SK-MEL-5 (cell line): ENCODE data around the gene TIGAR. TPM values are rescaled to one million over a fixed set of nuclear protein-coding genes. Genes with fewer than 3 reads are reported as not detected.
A peak's percentile ranks its signal among the peaks of the same experiment; 100 is the strongest.

ENCODE experiments used
- DNase-seq: peaks from one replicate; pipeline ENCODE4 v3.0.0-alpha.2; 2016; ENCODE audit warnings: low read depth, low spot score
- in situ Hi-C: cut with HindIII; loops from 2 replicates; pipeline ENCODE4 v1.10.0; 2016; ENCODE audit warnings: low sequenced_read_pairs, high pct_unique_total_duplicates, low pct_unique_long_range_greater_than_20kb
- total RNA-seq: library from RNA; depleted of rRNA; stranded (reverse); fragments of >200 nt; shearing (Covaris generic); gene quantifications from 2 replicates; pipeline ENCODE4 v1.2.3, GENCODE V29; 2014

The TIGAR gene
- total RNA-seq, 1 experiment from 2014 or later, result 32.7 TPM

DNA sequence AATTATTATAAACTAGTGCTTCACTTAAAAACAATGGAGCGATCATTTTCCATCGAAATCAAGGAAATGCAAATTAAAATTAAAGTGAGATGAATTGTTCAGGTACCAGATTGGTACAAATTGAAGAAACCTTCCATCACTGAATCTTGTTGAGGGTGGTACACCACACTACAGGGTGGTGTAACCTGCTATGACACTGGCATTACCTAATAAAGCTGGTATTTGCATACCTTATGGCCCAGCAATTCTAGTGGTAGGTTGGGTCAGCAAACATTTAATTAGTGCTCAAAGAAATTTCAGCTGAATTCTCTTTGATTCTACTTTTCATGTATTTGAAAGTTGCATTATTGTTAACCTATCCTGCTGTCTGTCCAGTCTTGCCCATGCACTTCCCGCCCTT lies 9.2 kb downstream of the TIGAR start:
- DNase-seq, result no peak
- in situ Hi-C loops, result no loop called here

DNA sequence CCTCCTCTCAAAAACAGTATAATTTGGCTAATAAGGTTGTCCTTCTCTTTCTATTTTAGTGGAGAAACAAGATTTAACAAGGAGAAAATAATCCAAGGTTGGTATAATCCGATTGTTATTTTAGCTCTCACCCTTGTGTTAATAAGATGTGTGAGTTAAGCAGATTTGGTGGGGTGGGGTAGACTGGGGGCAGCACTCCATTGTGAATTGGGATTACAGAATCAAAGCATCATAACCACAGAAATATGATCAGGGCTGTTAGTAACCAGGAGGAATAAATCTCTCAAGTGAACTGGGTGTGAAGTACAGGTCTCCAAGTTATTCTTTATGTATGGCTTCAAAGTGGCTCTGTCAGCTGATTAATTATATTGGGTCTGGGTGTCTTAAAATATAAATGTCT lies 10.2 kb downstream of the TIGAR start:
- in situ Hi-C loops, result no loop called here
- no peak for DNase-seq

DNA sequence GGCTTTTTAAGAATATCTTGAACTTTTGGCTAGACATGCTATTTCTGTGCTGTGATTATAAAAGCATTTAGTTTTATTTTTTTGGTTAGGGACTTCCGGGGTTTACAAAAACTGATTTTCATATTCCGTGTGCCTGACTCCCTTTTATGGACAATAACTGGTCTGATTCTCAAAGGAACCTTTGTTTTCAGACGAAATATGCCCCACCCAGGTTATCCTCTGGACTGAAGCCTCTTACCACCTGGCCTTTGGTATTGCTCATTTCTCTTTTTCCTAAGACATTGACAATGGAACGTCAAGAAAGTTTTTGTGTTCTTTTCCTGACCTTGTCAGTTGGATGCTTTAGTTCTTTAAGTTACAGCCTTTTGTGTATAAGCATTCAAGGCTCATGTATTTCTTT lies 10.8 kb downstream of the TIGAR start:
- DNase-seq, result no peak
- in situ Hi-C loops, result no loop called here

DNA sequence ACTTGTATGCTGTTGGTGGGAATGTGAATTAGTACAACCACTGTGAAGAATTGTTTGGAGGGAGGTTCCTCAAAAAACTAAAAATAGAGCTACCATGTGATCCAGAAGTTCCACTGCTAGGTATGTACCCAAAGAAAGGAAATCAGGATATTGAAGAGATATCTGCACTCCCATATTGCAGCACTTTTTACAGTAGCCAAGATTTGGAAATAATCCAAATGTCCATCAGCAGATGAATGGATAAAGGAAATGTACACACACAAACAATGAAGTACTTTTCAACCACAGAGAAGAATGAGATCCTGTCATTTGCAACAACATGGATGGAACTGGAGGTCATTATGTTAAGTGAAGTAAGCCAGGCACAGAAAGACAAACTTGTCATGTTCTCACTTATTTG lies 25.9 kb downstream of the TIGAR start:
- in situ Hi-C loops, result no loop called here
- peak; percentile 37 for DNase-seq

DNA sequence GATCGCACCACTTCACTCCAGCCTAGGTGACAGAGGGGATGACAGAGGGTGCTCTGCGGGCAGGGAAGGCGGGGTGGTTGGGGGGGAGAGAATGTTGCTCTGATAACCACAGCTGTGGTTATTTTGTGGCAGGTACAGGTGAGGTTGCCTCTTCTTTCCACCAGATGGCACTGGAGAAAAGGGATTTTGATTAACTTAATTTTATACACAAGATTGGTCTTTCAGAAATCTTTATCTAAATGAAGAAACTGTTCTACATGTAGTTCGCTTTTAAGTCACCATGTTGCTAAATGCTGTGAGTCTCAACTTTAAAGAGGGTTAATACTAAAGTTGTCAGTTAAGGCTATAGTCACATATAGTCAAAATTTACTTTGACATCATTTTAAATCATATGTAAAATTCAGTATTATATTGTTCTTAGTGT lies 32.8 kb downstream of the TIGAR start:
- DNase-seq, result no peak
- in situ Hi-C loops, result no loop called here

DNA sequence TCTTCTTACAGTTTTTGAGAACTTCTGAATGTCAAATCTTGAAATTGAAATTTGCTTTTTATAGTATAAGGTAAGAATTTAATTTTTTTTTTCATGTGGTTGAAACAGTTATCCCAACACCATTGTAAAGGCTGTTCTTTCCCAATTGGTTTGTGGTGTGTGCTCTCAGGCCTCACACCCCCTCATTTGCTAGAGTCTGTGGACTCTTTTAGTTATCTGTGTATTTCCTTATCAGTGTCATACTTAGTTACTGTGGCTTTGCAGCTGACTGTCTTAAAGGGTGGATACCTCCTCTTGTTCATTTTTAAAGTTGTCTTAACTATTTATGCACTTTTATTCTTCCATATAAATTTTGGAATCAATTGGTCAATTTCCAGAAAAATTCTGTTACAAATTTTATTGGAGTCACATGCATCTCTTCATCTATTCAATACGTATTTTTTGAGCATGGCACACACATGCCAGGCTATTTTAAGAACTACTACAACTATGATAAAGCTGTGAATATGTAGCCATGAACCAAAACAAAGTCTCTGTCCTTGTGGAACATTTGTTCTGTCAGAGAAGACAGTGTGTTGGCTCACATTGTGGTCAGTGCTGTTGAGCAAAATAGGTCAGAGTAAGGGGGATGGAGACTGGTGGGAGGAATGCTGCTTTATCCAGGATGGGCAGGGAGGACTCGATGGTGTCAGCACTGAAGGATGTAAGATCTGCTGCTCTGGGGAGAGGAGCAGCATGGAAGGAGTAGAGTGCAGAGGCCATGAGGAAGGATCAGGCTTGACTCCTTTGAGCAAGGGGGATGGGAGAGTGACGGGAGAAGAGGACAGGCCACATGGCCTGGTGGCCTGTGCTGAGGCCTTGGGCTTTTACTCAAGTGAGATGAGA lies 34.4 kb downstream of the TIGAR start:
- in situ Hi-C loops, result no loop called here
- no peak for DNase-seq

DNA sequence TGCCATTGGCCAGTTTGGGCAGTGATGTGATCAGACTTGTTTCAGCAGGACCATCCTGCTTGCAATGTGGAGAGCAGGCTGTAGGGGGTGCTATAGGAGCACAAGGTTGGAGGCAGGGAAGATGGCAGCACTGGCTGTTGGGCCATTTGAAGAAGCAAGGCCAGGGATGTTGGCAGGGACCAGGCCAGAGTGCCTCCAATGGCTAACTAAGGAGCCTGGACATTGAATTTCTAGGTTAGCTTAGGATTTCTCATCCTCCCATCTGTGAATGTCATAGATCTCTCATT lies 35.0 kb downstream of the TIGAR start:
- DNase-seq, result peak; percentile 92
- in situ Hi-C loops, result no loop called here

DNA sequence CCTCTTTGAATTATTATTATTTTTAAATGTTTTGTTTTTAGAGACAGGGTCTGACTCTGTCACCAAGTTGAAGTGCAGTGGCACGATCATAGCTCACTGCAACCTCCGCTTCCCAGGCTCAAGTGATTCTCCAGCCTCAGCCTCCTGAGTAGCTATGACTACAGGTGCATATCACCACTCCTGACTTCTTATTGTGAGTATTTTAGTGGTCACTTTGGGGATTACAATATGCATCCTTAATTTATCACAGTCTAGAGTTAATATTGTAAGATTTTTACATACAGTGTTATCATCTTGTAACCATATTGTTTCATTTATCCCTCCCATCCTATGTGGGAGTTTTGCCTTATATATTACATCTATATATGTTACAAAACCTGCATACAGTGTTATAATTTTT lies 45.1 kb downstream of the TIGAR start:
- DNase-seq, result no peak
- in situ Hi-C loops, result no loop called here

DNA sequence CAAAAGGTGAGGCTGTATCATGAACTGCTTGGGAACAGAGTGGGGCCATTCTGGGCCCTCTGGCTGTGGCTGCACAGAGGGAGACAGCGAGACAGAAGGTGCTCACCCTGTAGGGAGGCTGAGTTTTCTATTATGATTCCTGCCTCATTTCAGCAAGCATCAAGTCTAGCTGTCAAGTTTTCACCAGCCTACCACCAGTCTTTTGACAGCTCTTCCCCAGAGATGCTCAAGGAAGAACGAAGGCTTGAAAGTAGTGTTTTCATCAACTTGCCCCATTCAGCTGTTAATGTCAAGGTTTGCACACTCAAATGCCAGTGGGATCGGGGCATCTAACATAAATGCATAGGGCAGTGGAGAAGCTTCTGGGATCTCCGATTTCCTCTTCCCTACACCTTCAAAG lies 48.5 kb downstream of the TIGAR start:
- in situ Hi-C loops, result no loop called here
- no peak for DNase-seq

DNA sequence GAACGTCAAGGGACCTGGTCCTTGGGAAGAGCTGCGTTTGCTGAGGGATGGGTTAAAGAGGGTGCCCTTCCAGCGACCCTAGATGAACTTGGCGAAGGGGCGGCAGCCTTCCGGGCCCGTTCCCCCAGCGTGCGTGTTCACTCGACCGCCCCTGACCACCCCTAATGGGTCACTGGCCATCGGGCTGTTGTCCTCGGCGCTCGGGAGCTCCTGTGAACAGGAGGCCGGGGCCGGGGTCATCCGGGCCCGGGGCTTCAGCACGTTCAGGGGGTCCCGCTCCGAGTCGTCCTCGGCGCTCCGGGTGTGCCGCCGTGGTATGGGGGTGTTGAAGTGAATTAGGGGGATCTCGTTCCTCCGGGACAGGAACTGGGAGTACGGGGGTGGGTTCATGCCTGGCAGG lies 49.3 kb downstream of the TIGAR start:
- in situ Hi-C loops, result no loop called here

DNA sequence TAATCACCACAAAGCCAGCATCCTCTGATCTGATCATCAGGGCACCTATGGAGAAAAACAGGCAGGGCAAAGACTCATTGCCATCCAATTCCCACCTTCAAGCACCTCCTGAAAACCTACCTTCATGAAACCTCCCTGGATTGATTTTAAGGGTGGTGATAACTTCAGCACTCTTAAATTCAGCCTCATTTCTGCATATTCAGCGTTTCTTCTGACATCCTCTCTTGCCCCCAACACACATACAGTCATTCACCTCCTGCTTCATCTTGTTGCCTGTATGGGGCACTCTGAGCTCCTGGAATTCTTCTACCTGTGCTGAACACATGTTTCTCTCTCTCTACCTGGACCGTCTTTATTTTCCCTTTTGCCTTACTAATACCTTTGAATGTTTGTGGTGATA lies 51.6 kb downstream of the TIGAR start:
- in situ Hi-C loops, result no loop called here
- DNase-seq, result no peak

More for the DNA sequence above, 49.3 kb downstream of the TIGAR start:
- DNase-seq, result no peak

DNA sequence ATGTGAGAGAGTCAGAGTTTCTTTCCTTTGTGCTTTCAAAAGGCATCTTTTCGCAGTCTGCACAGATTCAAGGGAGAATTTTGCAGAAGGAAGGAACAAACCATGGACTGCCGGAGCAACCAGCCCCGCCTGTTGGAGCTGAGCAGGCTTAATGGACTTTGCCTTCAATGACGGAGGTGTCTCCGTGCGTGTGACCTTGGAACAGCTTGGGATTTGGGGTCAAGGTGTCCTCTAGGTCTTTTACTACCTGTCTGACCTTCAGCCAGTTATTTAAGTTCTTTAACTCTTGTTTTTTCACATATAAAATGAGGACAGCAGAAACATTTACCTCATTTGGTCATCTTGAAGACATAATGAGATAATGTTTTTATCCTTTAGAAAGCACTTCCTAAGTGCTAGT lies 54.4 kb downstream of the TIGAR start:
- in situ Hi-C loops, result no loop called here
- DNase-seq, result no peak

DNA sequence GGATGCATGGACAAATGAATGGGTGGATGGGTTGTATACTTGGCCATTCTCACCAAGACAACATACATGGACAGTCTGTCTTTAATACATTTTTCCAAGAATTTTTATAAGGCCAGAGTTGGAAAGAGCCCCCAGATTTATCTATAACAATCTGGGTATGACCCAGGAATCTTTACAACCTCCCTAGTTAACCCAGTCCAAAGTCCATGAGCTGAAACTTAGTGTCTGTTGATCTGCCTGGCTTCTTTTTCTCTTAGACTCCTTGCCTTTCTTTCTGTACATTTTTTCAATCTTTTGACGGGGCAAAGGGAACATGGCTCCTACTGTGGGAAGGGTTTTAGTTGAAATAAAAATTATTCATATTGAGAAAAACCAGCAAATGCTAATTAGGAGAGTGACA lies 57.8 kb downstream of the TIGAR start:
- no peak for DNase-seq
- in situ Hi-C loops, result no loop called here

DNA sequence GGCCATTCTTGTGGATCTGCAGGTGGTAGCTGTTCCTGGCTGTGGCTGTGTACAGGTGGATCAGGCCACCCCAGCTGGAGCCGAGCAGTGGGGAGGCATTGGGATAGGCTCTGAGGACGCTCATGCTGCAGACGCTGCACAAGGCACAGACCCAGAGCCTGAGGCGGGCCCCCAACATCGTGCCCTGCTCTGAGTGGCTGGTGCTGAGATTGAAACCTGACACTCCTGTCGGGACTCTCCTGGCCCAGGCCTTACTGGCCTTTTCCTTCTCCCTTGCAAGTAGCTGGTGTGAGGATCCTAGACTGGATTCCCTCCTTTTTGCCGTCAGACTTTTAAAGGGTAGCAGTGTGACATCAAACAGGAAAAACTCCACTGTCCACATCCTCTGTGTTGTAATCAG lies 58.4 kb downstream of the TIGAR start, which contains the start of gene FGF23:
FGF23 (minus strand) TSS at position 308 of the 400 bp plus-strand sequence; CDS start at position 178, 130 bp downstream.
- in situ Hi-C loops, result no loop called here
- no peak for DNase-seq

DNA sequence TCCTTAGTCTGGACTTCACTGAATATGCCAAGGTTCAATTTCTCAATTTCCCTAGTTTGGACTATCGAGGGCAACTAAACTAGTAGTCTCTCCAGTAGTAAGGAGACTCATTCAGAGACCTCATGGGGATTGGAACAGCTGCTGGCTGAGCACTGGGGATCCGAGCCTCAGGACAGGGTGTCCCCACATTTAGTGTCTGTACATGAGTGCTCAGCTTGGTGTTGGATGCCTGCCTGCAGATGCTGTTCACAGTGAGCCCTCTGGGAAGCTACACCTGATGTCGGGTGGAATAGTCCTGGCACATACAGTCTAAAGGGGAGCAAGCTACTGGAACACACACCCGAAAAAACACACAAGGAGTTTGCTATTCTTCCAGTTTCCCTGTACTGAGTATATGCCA lies 59.3 kb downstream of the TIGAR start:
- in situ Hi-C loops, result no loop called here

DNA sequence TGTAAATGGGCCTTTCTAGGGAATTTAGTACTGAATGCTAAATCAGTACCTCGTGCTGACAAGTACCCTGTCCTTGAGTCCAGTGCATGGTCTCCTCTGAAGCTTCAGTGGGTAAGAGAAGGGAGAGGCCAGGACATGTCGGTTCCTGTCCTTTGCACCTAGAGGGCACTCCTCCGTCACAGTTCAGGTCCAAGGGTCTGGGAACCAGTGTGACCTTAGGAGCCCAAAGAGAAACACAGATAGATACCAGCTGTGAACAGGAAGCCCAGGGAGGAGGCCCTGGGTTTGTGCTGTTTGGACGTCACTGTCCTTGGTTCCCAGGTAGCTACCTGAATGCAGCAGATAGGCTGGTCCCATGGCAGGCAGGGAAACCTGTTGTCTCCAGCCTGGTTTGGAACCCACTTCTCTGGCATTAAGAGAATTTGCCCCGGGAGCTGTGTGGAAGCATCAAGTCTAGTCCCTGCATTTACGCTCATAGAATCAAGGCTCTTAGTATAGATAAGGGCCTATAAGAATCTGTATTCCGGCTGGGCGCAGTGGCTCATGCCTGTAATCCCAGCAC lies 62.4 kb downstream of the TIGAR start:
- peak; percentile 15 for DNase-seq
- in situ Hi-C loops, result no loop called here

More for the DNA sequence above, 59.3 kb downstream of the TIGAR start:
- no peak for DNase-seq

DNA sequence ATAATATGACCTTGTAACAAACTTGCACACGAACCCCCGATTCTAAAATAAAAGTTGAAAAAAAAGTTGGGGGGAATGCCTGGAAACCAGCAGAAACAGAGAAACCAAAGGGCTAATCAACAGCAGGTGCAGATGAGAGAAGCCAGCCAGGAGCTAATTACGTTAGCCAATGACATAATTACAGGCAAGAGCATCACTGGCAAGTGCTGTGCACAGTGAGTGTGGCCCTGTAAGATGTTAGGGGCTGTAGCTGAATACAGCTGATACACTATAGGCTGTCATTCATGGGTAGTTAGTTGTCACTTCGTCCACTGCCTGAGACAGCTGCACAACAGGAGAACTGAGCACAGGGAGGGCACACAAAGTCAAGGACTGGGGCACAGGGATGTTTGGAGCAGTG lies 65.8 kb downstream of the TIGAR start:
- in situ Hi-C loops, result no loop called here
- DNase-seq, result no peak

DNA sequence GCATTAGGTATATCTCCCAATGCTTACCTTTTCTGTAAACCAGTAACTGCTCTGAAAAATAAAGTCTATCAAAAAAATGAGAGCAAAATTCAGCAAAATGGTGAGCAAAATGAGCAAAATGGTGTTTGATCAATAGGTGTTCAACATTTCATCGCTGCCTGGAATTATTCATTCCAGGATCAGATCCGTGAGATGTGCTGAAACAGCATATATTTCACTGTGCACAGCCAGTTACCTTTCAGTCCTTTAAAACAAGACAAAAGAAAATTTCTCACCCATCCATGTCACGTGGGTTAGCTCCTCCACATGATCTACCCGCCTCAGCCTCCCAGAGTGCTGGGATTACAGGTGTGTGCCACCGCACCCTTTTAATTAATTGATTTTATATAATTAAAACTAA lies 66.6 kb downstream of the TIGAR start:
- DNase-seq, result no peak
- in situ Hi-C loops, result no loop called here

DNA sequence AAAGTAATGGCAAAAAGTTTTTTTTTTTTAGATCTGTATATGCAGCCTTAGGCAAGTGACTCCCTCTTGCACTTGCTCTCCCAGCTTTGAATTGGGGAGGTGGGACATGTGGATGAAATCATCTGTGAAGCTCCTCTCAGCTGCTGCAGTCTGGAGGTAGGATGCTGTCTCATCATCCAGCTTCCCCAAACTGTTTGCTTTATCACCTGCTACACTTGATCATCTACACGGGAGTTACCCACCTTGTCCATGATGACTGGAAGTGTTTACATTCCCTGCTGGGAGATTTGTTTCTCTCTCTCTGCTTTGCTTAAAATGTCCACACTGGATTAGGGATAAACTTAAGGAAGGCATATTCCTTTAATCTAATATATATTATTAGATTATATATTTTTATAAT lies 67.0 kb downstream of the TIGAR start:
- in situ Hi-C loops, result no loop called here
- no peak for DNase-seq
